GM21529 (cell line): Measurements from ENCODE around the gene RADIL.
"Not testable (repeated sequence)": the region's sequence is repeated elsewhere in the genome, so short reads cannot be mapped to it uniquely, and the experiment has no call there.

ENCODE experiments used
- ATAC-seq: cut with Tn5 transposase; IDR thresholded peaks from one replicate; pipeline ENCODE4 v1.9.1; 2021; ENCODE audit not compliant: unreplicated experiment

RADIL gene, protein sequence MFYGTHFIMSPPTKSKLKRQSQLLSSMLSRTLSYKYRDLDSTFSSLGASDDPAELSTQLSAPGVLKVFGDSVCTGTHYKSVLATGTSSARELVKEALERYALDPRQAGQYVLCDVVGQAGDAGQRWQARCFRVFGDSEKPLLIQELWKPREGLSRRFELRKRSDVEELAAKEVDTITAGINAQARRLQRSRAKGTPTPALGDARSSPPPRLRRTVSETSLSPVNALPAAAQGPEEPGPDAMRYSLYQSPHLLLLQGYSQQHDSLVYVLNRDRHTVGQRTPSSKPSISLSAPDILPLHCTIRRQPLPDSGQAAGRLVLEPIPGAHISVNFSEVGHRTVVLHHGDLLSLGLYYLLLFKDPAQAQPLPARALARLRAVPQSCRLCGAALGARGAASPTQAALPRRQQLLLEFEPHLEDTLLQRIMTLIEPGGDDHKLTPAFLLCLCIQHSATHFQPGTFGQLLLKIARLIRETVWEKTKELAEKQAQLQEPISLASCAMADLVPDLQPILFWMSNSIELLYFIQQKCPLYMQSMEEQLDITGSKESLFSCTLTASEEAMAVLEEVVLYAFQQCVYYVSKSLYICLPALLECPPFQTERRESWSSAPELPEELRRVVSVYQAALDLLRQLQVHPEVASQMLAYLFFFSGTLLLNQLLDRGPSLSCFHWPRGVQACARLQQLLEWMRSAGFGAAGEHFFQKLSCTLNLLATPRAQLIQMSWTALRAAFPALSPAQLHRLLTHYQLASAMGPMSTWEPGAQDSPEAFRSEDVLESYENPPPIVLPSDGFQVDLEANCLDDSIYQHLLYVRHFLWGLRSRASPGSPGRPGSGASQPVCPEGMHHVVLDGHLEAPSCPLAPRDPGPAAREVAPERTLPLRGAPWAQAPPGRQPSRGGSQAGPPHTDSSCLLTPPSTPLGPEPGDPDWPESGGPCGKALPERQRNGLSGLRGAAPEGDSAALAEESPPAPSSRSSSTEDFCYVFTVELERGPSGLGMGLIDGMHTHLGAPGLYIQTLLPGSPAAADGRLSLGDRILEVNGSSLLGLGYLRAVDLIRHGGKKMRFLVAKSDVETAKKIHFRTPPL

DNA sequence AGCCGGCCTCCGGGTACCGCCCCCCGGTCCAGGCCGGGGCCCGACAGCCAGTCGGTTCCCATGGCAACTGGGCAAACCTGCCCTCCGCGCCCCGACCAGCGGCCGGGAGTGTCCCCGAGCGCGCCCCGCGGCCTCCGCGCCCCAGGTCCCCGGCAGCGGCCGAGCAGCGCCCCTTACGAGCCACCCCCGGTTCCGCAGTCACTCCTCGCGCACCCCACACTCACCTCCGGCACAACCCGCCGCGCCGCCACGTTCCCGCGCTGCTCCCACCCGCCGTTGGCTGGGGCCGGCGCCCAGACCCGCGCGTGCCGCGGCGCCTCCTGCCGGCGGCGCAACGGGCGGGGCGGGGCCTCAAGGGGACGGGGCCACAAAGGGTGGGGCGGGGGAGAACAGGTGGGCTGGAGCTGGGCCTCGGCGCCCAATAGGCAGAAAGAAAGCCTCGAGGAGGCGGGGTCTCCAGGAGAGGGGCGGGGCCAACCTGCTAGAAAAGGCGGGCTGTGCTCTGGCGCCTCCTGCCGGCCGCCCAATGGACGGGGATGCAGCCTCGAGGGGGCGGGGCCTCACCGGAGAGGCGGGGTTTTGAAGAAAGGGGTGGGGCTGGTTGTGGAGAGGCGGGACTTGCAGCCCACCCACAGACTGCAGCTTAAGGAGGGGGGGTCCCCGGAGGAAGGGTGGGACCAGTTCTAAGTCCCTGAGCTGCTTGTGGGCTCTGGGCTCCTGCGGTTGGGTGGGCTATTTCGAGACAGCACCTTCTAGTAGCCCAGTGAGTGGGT, at the start of gene RADIL:
RADIL (minus strand) TSS at position 345 of the 773 bp plus-strand sequence. CDS start 5,577 bp downstream, outside the sequence.
- peak; percentile 83 for ATAC-seq

DNA sequence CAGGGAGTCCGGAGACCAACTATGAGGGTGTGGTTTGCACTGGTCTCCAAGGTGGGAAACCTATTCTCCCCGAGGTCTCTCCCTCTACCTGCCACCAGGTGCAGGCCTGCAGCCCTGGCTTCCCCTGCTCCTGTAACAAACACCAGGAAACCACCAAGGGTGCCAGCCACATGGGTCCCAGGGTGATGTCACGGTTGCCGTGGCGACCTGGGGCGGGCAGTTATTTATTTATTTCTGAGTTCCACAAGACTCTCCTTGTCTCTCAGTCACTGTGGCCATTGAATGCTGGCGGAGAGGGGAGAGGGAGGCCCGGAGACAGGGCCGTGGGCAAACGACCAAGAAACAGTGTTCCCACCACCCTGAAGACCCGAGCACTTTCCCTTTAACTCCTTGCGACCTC, 48.4 kb upstream of the RADIL start:
- ATAC-seq, result no peak

DNA sequence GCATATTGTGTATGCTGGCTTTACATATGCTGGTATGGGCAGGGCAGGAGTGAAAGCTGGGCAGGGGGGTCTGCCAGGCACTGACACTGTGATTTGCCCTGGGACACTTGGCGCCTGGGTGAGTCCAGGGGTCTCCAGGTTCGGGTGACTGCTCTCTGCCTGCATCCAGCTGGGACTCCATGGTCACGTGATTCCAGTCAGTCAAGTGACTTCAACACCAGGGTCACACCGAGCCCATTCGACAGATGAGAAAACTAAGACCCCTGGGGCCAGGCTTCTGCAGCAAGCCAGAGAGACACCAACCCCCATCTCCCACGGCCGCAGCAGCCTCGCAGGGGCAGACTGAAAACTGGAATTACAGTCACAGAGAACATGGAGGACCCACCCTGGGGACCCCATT, 45.5 kb upstream of the RADIL start:
- no peak for ATAC-seq

DNA sequence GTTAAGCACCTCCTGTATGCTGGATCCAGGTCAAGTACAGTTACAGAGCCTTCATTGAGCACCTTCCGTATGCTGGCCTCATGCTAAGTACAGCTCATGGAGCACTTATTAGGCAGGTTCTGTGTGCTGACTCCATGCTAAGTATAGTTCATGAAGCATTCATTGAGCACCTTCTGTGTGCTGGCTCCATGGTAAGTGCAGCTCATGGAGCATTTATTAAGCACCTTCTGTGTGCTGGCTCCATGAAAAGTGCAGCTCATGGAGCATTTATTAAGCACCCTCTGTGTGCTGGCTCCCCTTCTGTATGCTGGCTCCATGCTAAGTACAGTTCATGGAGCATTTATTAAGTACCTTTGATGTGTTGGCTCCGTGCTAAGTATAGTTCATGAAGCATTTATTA, 44.9 kb upstream of the RADIL start:
- no peak for ATAC-seq

DNA sequence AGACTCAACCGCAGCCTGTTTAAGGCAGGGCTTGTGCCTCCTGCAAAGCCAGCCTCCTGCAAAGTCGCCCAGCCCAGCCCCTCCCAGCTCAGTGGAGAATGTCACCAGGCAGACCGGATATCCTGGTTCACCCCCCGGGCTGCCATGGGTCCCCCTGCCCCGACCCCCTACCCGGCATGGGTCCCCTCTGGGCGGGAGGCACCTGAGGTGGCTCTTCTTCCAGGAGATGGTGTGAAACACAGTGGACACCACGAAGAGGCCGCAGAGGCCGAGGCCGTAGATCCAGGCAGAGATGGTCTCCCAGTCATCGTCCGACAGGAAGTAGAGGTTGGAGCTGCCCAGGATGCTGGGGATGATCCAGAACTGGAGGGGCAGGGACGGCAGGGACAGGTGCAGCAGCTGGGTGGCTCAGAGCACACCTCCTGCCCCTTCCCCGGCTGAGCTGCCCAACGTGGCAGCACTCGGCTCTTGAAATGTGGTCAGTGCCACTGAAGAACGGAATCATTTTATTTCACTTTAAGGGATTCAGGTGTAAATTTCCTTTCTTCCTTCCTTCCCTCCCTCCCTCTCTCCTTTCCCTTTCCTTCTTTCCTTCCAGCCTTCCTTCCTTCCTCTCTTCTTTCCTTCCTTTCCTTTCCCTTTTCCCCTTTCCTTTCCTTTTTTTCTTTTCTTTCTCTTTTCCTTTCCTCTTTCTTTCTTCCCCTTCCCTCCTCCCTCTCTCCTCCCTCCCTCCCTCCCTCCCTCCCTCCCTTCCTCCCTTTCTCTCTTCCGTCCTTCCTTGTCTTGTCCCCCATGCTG, 36.7 kb upstream of the RADIL start:
- ATAC-seq, result no peak

DNA sequence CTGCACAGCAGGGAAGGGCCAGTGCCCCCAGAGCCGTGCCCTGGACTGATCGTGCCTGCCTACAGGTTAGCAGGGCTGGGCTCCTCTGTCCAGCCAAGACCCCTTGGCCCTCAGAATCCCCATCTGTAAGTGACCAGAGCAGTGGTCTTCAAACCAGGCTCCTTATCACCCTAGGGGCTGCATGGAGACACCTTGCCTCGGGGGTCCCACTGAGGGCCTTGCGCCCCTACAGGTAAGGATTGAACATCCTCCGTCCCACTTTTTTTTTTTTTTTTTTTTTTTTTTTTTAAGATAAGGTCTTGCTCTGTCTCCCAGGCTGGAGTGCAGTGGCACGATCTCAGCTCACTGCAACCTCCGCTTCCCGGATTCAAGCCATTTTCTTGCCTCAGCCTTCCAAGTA, 32.6 kb upstream of the RADIL start:
- no peak for ATAC-seq

DNA sequence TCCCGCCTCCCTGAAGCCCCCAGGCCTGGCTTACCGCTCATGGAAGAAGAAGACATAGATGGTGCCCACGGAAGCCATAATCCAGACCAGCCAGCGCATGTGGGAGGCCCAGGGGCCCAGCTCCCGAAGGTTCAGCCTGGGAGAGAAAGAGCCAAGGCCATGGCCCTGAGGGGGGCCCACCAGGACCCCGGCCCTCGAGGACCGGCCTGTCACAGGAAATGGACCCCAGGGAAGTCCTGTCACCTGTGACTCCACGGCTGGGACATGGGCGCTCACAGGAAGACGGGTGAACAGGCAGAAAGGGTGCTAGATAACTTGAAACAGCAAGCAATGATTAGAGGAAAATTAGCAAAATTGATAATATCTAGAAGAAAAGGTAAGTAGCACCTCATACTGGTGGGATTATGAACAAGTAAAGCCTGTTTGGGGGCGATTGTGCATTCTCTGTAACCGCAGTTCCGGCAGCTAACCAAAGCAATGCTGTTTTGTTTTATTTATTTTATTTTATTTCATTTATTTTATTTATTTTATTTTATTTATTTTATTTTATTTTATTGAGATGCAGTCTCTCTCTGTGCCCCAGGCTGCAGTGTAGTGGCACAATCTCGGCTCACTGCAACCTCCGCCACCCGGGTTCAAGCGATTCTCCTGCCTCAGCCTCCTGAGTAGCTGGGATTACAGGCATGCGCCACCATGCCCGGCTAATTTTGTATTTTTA, 27.8 kb upstream of the RADIL start:
- ATAC-seq, result no peak

DNA sequence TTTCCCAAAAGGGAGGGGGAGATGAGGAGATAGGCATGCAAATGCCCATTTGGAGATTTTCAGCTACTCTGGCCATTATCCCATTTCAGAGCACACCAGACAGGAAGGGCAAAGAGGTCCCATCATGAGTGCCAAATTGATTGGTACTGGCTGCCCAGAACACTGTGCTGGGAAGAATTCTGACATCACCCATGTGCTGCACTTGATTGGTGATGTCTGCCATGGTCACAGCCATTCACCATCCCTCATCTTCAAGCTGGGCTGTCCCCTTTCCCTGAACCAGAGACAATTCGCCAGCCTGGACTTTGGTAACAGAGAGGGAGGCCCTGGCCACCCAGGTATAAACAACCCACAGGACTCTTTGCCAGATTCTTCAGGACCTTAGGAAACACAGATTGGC, 23.2 kb upstream of the RADIL start:
- no peak for ATAC-seq

DNA sequence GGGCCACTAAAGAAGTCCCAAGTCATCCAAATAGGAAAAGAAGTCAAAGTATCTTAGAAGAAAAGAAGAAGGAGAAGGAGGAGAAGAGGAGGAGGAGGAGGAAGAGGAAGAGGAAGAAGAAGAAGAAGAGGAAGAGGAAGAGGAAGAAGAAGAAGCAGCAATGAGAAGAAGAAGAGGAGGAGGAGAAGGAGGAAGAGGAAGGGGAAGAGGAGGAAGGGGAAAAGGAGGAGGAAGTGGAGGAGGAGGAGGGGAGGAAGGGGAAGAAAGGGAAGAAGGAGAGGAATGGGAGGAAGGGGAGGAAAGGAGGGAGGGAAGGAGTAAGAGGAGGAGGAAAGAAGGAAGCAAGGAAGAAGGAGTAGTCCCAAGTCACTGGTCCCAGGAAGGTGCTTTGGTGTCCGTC, 21.7 kb upstream of the RADIL start:
- no peak for ATAC-seq

DNA sequence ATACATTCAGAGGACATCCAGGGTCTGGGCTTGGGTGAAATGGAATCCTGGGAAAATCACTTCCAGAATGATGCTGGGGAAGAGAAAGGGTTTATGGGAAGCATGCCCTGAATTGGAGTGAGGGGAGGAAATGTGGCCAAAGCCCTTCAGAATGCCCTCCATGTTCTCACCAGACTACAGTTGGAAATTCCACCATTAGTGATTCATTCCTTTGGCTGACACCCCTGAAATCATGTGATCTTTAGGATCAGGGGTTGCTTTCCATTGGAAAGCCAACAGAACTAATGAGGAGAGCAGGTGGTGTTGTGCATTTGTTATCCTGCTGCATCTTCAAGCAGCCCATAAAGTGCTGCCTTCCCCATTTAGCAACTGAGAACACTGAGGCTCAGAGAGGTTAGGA, 20.8 kb upstream of the RADIL start:
- no peak for ATAC-seq

DNA sequence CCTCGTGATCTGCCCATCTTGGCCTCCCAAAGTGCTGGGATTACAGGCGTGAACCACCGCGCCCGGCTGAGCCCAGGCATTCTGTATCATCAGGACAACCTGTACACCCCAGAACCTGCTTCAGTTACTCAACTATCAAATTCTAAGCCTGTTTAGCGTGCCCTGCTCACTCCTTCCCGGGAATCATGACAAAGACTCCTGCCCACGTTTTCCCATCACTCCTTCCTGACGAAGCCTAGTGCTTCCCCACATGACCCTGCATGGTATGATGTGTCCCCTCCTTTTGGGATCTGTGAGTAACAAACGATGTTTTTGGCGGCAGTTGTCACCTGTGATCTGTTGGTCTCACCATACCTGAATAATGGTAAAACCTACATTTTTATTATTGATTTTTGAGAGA, 12.2 kb upstream of the RADIL start:
- no peak for ATAC-seq

DNA sequence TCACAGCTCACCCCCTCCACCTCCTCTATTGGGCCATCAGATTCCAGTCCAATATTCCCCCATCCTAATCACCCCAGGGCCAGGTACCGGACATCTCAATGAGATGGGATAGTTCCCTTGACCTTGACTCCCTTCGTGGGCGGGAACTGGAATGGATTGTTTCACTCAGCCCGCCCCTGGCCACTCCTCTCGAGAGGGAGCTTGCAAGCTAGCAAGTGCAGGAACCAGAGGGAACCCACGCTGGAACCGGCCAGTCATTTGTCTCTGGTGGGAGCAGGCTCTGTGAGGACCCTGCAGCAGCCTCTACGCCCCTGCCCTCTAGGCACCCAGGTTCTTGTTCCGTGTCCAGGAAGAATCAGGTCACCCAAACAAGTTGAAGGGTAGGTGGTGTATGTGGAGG, 11.0 kb upstream of the RADIL start:
- ATAC-seq, result no peak

DNA sequence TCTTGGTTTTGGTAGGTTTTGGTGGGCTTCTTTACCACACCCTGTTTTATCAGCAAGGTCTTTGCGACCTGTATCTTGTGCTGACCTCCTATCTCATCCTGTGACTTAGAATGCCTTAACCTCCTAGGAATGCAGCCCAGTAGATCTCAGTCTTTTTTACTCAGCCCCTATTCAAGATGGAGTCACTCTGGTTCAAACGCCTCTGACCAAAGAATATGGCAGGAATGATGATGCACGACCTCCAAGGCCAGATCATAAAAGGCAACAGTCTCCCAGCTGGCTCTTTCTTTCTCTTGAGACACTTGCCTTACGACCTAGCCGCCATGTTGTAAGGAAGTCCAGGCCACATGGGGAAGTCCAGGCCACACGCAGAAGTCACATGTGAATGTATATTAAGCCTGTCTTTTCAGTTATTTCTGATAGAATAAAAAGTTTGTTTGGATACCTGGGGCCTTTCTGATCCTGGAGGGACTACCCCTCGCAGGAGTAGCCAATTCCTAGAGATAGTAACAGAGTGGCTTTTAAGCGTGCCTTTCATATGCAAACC, 10.5 kb upstream of the RADIL start:
- ATAC-seq, result no peak

DNA sequence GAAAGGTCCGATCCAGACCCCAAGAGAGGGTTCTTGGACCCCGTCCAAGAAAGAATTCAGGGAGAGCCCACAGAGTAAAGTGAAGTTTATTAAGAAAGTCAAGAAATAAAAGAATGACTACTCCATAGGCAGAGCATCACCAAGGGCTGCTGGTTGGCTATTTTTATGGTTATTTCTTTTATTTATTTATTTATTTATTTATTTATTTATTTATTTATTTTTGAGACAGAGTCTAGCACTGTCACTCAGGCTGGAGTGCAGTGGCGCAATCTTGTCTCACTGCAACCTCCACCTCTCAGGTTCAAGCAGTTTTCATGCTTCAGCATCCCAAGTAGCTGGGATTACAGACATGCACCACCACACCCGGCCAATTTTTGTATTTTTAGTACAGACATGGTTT, 9.7 kb upstream of the RADIL start:
- not testable (repeated sequence) for ATAC-seq

DNA sequence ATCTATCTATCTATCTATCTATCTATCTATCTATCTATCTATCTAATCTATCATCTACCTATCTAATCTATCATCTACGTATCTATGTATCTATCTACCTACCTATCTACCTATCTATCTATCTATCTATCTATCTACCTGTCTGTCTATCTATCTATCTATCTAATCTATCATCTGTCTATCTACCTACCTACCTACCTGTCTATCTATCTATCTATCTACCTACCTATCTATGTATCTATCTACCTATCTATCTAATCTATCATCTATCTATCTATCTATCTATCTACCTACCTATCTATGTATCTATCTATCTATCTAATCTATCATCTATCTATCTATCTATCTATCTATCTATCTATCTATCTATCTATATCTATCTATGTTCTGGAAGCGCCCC, 8.0 kb upstream of the RADIL start:
- not testable (repeated sequence) for ATAC-seq

DNA sequence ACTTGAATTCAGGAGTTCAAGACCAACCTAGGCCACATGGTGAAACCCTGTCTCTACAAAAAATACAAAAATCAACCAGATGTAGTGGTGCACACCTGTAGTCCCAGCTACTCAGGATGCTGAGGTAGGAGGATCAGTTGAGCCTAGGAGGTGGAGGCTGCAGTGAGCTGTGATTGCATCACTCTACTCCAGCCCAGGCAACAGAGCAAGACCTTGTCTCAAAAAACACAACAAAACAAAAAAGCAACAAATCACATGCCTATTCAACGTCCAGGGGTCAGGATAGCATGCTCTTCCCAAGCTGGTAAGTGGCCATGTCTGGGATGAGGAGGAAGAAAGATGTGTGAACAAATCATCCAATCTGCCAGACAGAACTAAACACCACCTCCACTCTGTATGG, 6.2 kb upstream of the RADIL start:
- no peak for ATAC-seq

DNA sequence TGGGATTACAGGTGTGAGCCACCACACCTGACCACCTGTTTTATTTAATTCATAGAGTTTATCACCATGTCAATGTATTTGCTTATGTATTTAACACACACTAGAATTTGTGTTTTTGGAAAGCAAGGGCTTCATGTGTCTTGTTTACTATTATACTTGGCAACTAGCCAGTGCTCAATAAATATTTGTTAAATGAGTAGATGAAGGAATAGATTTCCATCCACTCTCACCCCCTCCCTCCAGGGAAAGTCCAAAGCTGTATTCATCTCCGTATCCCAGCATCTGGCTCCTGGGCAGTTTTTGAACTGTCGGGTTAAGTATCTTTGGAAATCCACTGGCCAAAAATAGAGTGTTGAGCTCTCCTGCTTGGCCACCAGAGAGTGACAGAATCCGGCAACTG, 4.6 kb upstream of the RADIL start:
- no peak for ATAC-seq

DNA sequence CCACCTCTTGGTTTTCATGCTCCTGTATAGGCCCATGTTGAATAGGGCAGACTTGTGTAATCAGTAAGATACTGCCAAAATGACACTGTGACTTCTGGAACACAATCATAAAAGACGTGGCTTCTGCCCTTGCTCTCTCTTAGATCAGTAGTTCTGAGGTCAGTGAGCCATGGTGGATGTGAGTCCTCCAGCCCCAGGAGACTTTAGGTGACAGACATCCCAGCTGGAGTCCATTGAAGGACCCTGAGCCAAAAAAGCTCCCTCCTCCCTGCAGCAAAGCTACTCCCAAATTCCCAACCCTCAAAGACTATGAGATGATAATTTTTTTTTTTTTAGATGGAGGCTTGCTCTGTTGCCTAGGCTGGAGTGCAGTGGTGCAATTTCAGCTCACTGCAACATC, 3.2 kb upstream of the RADIL start:
- ATAC-seq, result no peak

DNA sequence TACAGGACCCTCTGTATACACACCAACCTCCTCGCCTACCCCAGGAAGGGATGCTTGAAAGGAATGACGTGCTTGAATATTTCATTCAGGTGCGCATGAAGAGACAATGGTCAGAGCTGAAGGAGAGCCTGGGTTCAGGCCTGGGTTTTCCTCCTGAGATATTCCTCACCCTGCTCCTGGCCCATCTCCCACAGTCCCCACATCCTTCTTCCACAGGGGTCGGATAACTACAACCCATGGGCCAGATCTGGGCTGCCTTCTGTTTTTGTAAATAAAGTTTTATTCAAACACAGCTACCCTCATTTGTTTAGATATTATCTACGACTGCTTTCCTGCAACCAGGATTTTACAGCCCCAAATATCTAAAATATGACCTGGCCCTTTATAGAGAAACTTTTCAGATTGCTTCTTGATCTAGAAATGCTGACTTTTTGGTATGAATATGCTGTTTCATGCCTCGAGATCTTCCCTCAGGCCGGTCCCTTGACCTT, 1.8 kb upstream of the RADIL start:
- no peak for ATAC-seq
